Astrocyte (in vitro differentiated cells and primary cell): ENCODE results near the gene PELI2.

Experiments
- CTCF ChIP-seq: IDR thresholded peaks from 2 replicates; pipeline ENCODE4 v1.5.1; 2011; ENCODE audit warnings: low read depth, mild to moderate bottlenecking, inconsistent platforms, low read length, moderate library complexity; ENCODE audit not compliant: insufficient read depth
- EZH2 ChIP-seq: IDR thresholded peaks from 2 replicates; pipeline ENCODE4 v1.6.1; 2012; ENCODE audit warnings: mild to moderate bottlenecking, low read length, inconsistent platforms; ENCODE audit not compliant: insufficient read depth

- TF ChIP-seq CTCF (no peak), EZH2 (no peak)
Observed at GRCh38 chr14:56292970-56293369, 174.8 kb downstream of the PELI2 start.
